Right forelimb (tissue), 1 donor: ENCODE data around the gene AK4.
A peak's percentile ranks its signal among the peaks of the same experiment; 100 is the strongest.
"Not testable (repeated sequence)": the region's sequence is repeated elsewhere in the genome, so short reads cannot be mapped to it uniquely, and the experiment has no call there.

Source experiments
- DNase-seq: peaks from one replicate; pipeline ENCODE4 v3.0.0-alpha.2; 2018

The AK4 gene

DNA sequence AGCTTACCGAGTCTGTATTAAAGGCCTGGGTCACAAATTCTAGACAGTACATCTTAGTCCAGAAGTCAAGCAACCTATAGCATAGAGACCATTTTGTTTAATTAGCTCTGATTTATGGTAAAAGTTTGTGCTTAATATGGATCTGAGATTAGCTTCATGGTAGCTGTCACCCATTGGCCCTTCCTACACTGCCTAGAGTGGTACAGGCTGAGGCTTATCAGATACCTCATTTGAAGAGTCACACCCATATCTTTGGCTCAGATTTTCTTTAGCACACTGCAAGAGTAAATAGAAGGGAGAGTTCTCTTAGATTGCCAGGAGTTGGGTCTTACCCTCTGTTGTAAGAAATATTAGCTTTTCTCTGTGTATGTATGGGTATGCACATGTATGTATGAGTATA, 3.6 kb downstream of the AK4 start:
- no peak for DNase-seq

DNA sequence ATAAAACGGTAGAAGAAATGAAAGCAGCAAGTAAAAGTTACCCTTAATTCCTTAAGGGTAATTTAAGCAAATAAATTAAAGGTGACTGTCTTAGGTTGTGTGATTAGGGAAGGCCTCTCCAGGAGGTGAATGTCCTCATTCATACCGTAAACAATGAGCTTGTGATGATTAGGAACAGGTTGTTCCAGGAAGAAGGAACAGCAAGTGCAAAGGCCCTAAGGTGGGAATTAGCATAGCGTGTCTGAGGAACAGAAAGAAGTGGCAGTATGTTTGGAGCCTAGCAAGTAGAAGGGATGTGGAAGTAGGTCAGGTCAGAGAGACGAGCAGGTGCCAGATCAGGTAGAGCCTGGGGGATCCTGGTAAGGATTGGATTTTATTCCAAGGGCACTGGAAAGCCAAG, 5.6 kb downstream of the AK4 start:
- DNase-seq, result no peak

DNA sequence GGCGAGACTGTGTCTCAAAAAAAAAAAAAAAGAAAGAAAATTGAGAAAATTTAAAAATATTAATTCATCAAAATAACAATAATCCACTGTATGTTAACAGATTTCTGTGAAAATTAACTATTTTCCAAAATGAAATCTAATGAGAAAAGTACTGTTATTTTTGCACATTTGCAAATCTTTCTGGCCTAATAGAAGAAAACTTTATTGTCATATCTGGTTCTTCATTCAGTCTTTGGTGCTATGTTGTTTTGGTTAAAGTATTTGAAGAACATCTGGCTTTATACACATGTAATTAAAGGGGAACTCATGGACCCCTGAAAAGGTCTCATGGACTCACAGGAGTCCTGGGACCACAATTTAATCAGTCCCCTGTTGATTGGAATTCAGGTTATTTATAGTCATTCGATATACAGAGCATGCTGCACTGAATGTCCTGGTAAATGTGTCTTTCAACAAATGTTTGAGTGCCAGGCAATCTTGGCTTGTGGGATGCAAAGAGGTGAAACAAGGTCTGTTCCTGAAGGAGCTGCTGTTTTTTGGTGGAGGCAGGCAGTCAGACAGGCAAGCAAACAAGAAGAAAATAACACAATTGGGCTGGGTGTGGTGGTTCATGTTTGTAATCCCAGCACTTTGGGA, 9.0 kb downstream of the AK4 start:
- no peak for DNase-seq

DNA sequence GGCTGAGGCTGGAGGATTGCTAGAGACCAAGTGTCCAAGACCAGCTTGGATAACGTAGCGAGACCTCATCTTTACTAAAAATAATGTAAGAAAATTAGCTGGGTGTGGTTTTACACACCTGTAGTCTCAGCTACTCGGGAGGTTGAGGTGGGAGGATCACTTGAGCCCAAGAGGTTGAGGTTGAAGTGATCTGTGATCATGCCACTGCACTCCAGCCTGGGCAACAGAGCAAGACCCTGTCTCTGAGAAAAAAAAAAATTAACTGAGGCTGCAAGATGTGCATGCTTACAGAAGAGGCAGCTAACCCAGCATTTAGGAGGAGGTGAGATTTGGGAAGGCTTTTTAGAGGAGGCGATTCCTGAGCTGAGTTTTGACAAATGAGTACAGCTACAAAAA, 9.5 kb downstream of the AK4 start:
- DNase-seq, result no peak

DNA sequence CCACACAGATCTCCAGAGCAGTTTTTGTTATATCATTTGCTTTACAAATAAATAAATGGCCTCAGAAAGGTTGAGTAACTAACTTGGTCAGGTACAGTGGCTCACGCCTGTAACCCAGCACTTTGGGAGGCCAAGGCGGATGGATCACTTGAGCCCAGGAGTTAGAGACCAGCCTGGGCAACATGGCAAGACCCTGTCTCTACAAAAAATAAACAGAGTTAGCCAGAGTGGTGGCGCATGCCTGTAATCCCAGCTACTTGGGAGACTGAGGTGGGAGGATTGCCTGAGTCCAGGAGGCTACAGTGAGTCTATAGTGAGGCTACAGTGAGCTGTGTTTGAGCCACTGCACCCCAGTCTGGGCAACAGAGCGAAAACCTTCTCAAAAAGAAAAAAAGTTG, 11.3 kb downstream of the AK4 start:
- DNase-seq, result not testable (repeated sequence)

DNA sequence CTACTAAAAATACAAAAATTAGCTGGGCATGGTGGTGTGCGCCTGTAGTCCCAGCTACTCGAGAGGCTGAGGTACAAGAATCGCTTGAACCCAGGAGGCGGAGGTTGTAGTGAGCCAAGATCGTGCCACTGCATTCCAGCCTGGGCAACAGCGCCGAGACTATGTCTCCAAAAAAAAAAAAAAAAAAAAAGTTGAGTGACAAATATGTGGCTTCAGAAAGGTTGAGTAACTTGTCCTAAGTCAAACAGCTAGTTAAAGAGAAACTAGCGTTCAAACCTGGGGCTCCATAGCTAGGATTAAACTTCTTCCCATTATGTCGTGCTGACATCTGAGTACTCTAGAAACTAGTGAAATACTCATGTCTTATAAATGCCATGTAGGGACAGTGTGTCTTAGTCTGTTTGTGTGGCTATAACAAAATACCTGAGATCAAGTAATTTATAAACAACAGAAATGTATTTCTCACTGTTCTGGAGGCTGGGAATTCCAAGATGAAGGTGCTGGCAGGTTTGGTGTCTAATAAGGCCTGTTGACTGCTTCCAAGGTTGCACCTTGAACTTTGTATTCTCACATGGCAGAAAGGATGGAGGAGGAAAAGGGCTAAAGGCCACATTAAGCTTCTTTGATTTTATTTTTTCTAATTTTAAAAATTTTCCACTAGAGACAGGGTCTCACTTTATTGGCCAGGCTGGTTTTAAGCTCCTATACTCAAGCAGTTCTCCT, 12.0 kb downstream of the AK4 start:
- DNase-seq, result no peak

DNA sequence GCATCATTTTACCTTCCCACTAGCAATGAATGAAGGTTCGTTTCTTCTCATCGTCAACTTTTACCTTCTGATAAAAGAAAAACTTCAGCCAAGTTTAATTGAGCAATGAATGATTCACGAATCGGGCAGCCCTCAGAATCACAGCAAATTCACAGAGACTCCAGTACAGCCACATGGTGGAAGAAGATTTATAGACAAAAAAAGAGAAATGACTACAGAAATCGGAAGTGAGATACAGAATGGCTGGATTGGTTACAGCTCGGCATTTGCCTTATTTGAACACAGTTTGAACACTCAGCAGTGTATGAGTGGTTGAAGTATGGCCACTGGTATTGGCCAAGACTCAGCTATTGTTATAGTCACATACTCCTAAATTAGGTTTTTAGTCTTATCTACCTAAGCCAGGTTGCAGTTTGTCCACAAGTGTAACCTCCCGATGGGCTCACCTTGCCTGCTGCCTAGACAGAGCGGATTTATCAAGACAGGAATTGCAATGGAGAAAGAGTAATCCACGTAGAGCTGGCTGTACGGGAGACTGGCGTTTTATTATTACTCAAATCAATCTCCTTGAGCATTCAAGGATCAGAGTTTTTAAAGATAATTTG, 15.3 kb downstream of the AK4 start:
- no peak for DNase-seq

DNA sequence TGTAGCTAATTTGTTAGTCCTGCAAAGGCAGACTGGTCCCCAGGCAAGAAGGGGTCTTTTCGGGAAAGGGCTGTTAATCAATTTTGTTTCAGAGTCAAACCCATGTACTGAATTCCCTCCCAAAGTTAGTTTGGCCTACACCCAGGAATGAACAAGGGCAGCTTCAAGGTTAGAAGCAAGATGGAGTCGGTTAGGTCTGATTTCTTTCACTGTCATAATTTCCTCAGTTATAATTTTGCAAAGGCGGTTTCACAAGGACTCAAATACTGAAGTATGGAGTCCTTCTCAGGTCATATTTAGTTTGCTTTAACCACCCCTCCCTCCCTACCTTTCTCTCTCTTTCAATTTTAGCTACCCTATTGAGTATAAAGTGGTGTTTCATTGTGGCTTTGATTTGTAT, 16.1 kb downstream of the AK4 start:
- not testable (repeated sequence) for DNase-seq

DNA sequence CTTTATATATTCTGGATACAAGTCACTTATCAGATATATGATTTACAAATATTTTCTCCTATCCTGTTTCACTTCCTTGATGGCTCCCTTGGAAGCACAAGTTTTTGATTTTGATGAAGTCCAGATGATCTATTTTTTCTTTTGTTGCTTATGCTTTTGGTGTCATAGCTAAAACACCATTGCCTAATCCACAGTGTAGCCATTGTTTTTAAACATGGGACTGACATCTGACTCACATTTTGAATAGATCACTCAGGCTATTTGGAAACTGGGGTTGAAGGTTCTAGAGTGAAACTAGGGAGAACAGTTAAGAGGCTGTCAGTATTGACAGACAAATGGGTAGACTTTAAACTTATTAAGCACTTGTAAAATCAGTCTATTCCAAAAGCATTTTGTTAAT, 16.6 kb downstream of the AK4 start:
- no peak for DNase-seq

DNA sequence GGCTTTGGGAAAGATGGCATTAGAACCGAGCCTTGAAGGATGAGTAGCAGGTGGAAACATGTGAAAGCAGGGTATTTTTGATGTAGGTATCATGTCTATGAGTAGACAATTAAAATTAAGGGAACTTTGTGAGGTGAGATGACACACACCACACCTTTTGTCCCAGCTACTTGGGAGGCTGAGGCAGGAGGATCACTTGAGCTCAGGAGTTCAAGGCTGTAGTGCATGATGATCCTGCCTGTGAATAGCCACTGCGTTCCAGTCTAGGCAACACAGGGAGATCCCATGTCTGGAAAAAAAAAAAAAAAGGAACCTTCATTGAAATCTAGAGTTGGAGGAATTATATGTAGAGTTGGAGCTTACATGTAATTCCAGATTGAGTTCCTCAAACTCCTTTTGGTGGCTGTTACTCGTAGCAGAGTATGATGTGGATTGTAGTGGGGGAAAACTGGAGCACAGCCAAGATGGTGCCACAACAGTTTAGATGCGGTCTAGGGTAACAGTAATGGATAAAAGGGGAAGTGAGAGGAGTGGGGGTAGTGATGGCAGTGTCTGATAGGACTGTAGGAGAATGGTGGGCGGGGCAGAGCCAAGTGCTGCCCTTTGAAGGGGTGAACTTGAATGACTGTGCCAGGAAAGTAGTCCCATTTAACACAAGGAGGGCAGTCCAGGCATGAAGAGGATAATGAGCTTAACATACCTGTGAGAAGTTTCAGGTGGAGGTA, 17.4 kb downstream of the AK4 start:
- DNase-seq, result no peak

DNA sequence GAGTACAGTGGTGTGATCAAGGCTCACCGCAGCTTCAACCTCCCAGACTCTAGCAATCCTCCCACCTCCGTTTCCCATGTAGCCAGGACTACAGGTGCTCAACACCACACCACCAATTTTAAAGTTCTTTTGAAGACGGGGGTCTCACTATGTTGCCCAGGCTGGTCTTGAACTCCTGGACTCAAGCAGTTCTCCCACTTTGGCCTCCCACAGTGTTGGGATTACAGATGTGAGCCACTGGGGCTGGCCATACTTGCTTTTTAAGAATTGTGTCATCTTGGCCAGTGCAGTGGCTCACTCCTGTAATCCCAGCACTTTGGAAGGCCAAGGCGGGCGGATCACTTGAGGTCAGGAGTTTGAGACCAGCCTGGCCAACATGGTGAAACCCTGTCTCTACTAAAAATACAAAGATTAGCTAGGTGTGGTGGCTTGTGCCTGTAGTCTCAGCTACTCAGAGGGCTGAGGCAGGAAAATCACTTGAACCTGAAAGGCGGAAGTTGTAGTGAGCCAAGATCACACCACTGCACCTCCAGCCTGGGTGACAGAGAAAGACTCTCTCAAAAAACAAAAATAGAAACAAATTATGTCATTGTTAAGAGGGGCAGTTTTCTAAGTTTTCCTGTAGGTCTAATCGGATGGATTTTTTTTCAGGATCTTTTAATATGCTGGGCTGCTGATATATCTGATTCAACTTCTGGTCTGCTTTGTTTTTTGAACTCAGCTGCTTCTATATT, 18.7 kb downstream of the AK4 start:
- no peak for DNase-seq

DNA sequence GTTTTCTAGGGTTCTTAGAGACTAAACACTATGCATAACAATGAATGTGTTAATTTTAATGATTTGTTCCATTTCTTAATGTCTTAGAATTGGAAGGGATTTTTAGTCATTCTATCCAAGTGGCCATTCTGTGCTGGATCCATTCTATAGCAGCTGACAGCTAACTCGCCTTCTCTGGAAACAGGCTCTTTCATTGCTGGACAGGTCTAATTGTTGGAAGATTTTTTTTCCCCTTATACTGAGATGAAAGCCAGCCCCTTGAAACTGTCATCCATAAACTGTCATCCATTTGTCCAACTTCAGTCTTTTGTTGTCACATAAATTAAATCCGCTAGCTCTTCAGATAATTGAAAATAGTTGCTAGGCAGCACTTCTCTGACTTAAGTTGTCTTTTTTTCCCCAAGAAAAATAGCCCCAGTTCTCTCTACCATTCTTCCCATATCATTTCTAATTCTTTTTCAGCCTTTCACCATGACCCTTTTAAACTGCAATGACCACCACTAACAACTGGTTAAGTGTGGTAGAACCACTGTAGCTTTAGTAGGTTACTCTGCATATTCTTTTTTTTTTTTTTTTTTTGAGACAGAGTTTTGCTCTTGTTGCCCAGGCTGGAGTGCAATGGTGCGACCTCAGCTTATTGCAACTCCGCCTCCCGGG, 19.7 kb downstream of the AK4 start:
- DNase-seq, result no peak

DNA sequence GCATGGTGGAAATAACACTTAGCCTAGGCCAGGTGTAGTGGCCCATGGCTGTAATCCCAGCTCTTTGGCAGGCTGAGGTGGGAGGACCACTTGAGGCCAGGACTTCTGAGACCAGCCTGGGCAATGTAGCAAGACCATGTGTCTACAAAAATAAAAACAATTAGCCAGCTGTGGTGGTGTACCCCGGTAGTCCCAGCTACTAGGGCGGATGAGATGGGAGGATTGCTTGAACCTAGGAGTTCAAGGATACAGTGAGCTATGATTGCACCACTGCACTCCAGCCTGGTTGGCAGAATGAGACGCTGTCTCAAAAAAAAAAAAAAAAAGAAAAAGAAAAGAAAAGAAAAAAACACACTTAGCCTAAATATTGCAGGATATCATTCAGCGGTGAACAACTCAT, 20.9 kb downstream of the AK4 start:
- DNase-seq, result no peak

DNA sequence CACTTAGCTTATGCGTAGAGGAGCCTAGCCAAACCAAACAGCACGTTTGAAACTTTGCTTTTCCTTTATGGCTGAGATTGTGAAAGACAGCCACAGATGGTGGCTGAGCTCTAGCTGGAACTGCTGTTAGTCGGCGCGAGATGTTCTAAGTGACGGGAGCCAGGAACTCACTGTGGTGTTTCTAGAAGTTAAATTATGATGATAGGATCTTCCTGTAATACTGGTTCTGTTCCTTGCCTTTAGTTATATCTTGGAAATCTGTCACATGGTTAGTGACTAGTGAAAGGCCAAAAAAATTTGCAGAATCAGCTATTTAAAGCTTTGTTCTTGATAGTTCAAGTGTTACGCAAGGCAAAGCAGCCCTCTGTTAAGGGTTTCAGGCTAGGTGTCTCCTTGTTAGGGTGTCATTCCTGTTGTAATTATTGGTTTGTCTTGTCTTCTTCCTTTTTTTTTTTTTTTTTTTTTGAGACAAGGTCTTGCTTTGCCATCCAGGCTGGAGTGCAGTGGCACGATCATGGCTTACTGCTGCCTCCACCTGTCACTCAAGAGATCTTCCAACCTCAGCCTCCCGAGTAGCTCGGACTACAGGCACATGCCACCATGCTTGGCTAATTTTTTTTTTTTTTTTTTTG, 22.6 kb downstream of the AK4 start:
- peak; percentile 62 for DNase-seq

DNA sequence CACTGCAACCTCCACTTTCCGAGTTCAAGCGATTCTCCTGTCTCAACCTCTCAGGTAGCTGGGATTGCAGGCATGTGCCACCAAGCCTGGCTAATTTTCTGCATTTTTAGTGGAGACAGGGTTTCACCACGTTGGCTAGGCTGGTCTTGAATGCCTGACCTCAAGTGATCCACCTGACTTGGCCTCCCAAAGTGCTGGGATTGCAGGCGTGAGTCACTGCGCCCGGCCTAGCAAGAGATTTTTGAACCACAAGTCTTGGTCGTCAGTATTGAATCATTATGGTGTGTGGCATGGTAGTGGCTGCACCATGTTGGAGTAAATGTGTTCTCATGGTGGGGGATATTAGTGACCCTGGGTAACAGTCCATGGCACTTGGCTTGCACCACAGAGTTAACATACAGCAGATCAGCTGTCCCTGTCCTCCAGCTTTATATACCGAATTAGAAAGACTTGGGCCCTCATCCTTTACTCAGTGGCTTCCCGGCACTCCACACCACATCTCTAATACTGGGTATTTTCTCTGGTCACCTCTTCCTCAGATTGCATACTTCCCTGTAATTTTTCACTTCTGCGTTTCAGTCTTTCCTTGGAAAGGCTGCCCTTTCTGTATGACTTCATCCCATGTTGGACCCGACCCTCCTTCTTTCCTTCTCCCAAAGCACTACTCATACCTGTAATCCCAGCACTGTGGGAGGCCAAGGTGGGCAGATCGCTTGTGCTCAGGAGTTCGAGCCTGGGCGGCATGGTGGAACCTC, 25.1 kb downstream of the AK4 start:
- DNase-seq, result no peak

DNA sequence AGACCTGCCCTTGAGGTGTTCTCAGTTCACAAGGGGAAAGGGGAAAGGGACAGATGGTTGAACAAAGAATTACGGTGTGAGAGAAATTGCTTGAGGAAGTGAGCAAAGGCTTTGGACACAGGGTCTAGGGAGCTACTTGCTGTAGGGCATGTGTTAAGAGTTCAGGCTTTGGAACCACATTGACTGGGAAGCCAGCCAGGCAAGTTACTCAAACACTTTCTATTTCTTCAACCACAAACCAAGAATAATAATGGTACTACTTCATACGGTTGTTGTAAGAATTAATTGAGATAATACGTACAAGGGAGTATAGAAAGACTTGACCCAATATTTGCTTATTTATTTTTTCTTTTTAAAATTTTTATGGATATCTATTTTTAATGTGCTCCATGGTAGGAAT, 26.6 kb downstream of the AK4 start:
- peak; percentile 56 for DNase-seq

DNA sequence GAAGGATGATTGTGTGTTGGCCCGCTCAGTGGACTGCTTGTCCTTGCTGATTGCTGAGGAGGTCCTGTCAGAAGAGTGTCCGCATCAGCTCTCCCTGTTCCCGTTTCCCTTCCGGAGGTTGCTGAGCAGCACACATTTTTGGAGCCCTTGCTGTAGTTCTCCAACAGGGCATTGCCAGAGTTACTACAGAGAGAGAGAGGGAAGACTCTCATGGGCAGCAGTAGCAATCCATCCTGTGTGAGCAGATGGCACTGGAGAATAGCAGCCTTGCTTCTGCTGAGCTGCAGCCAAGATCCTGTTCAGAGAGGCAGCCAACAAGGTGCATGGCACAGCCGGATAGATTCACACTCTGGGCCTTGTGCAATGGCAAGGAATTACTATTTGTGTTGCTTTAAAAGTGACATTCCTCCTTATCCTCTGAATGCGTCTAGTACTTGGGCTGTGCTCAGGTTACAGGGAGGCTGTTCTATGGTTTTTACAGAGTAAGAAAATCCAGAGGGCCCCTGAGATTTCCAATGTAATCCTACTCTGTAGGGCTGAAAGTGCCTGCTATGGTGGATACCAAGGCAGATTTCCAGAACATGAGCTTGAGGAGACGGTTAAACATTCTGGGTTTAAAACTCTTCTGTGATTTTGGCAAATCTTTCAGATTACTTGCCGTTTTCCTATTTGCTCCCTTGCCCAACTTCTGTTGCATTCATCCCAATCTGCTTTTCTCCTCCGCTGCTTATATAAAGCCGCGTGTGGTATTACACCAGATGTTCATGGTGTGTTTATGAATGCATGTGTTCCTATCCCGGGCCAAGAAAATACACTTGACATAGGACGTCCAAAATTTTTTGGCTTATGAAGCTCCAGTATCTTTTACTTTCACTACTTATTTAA, 27.4 kb downstream of the AK4 start:
- peak; percentile 51 for DNase-seq

DNA sequence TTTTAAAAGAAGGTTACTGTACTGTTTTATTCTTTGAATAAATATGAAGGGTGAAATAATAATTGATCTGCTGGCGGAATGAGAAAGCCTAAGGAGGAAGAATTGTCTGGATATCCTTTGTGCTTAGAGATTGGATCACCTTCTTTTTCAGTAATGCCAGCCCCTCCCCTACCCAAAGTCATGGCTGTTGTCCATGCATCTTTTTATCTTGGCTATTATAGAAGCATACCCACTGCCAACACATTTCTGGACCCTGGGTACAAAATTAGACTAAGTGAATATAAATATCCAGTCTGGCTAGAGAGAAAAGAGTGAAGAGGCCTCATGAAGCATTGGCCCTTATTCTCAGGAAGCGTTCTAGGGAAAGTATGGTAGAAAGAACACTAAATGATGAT, 28.1 kb downstream of the AK4 start:
- no peak for DNase-seq

DNA sequence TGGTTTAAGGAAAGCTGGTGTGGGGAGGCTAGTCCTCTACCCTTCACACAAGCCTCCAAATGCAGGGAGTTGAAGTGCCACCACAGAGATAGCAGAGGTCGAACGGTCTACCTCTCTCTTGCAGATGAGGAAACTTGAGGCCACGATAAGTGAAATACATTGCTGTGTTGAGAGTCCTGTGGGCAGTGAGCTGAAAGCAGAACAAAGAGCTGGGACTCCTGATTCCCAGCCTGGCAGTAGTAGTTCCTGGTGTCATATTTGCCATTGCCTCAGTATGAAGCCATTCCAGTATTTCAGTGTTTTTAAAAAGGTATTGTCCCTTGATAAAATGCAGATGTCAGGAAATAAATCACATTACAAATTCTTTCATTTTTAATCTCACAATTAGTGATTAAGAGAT, 28.6 kb downstream of the AK4 start:
- no peak for DNase-seq

DNA sequence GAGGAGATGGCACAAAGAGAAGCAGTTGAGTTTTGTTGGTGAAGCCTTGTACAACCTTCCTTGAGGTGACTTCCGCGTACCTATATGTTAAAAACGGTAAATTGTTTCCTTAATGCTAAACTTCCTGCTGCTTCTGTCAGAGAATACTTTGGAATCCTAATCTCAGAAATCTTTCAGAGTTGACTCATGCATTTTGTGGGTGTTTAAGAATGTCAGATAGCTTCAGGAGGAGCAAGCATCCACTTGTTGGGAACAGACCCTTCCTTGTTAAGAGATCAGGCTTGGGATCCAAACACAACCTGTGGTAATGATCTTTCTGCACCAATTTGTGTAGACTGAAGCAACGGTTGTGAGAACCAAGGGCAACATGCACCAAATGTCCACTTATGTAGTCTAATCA, 29.5 kb downstream of the AK4 start:
- no peak for DNase-seq
